NCI-H2081 treated with DMSO at 0.1 percent for 48 hours (cell line): ENCODE data around the gene CNTNAP2.
"Not testable (repeated sequence)": the region's sequence is repeated elsewhere in the genome, so short reads cannot be mapped to it uniquely, and the experiment has no call there.

ENCODE experiments used
- DNase-seq: peaks from one replicate; lab custom pipeline; 2025; lab: John Stamatoyannopoulos, UW

The CNTNAP2 gene

GRCh38 chr7:148031811-148032210 lies 1915.2 kb downstream of the CNTNAP2 start:
- DNase-seq = no peak

- no peak for DNase-seq
These were observed 1919.3 kb downstream of the CNTNAP2 start for GRCh38 chr7:148035950-148036349.

- DNase-seq = no peak
These were observed 1920.4 kb downstream of the CNTNAP2 start for GRCh38 chr7:148037044-148037443.

- no peak for DNase-seq
These were observed 1924.6 kb downstream of the CNTNAP2 start for GRCh38 chr7:148041156-148041555.

GRCh38 chr7:148042935-148043631 lies 1926.5 kb downstream of the CNTNAP2 start:
- peak; percentile 90 for DNase-seq

- DNase-seq = peak; percentile 93
These were observed 1927.6 kb downstream of the CNTNAP2 start for GRCh38 chr7:148044173-148044572.

- peak; percentile 86 for DNase-seq
These were observed 1928.9 kb downstream of the CNTNAP2 start for GRCh38 chr7:148045521-148045920.

GRCh38 chr7:148049068-148049467 lies 1932.5 kb downstream of the CNTNAP2 start:
- DNase-seq = no peak

- no peak for DNase-seq
These were observed 1934.0 kb downstream of the CNTNAP2 start for GRCh38 chr7:148050492-148051158.

- DNase-seq = no peak
These were observed 1939.8 kb downstream of the CNTNAP2 start for GRCh38 chr7:148056406-148056805.

- peak; percentile 94 for DNase-seq
These were observed 1941.5 kb downstream of the CNTNAP2 start for GRCh38 chr7:148058092-148058491.

- DNase-seq = no peak
These were observed 1942.2 kb downstream of the CNTNAP2 start for GRCh38 chr7:148058753-148059152.

- DNase-seq = no peak
These were observed 1944.1 kb downstream of the CNTNAP2 start for GRCh38 chr7:148060724-148061123.

- DNase-seq = not testable (repeated sequence)
These were observed 1961.5 kb downstream of the CNTNAP2 start for GRCh38 chr7:148078111-148078510.

GRCh38 chr7:148079206-148080080 lies 1962.8 kb downstream of the CNTNAP2 start:
- no peak for DNase-seq

- DNase-seq = no peak
These were observed 1966.8 kb downstream of the CNTNAP2 start for GRCh38 chr7:148083448-148083847.

GRCh38 chr7:148084138-148084537 lies 1967.5 kb downstream of the CNTNAP2 start:
- peak; percentile 55 for DNase-seq

GRCh38 chr7:148091882-148092281 lies 1975.3 kb downstream of the CNTNAP2 start:
- DNase-seq = no peak

- DNase-seq = no peak
These were observed 1977.0 kb downstream of the CNTNAP2 start for GRCh38 chr7:148093375-148094166.

- DNase-seq = no peak
These were observed 1978.5 kb downstream of the CNTNAP2 start for GRCh38 chr7:148095066-148095465.

GRCh38 chr7:148104136-148104716 lies 1987.6 kb downstream of the CNTNAP2 start:
- no peak for DNase-seq
